CD4-positive, alpha-beta T cell (primary cell): ENCODE results near the gene CBL. TPM values are rescaled to one million over a fixed set of nuclear protein-coding genes. Genes with fewer than 3 reads are reported as not detected.

ENCODE experiments used
- ATAC-seq: fragments of 200-7000 bp; cut with Tn5 transposase; one replicate; pipeline ENCODE4 v1.10.0; 2022; ENCODE audit warnings: mild to moderate bottlenecking; ENCODE audit not compliant: poor library complexity
- CTCF ChIA-PET: fragments of 350-600 bp; sonication (Branson Sonifier 250); formaldehyde crosslinking; loops from one replicate; lab custom pipeline; 2021; ENCODE audit warnings: antibody characterized with exemption, inconsistent platforms; lab: Charles Lee
- POLR2A ChIA-PET: fragments of 350-600 bp; sonication (Branson Sonifier 250); formaldehyde crosslinking; loops from one replicate; lab custom pipeline; 2021; ENCODE audit warnings: antibody characterized with exemption, inconsistent platforms; lab: Charles Lee
- DNase-seq, 14 experiments: peaks; one replicate each; pipeline ENCODE4 v3.0.0-alpha.2; 2013 to 2020; ENCODE audit warnings: mixed read lengths in 2 of 14
- H3K27ac ChIP-seq, 2 donors: one replicate each; pipeline versions ENCODE4 v1.5.1 to v1.7.0; 2013; ENCODE audit warnings: low read length in 2 of 2, low read depth in 1 of 2, mild to moderate bottlenecking in 1 of 2
- H3K27me3 ChIP-seq, 2 experiments: 1 replicate in 1 of 2; 2 replicates in 1 of 2; pipeline versions ENCODE4 v1.6.1 to v1.7.0; 2013; ENCODE audit warnings: low read length in 2 of 2, control low read depth in 1 of 2, mild to moderate bottlenecking in 1 of 2, moderate library complexity in 1 of 2; ENCODE audit not compliant: insufficient read depth in 2 of 2, control insufficient read depth in 1 of 2
- H3K36me3 ChIP-seq: one replicate; pipeline ENCODE4 v1.6.1; 2013; ENCODE audit warnings: low read length, control low read depth; ENCODE audit not compliant: insufficient read depth
- H3K4me1 ChIP-seq: one replicate; pipeline ENCODE4 v1.6.1; 2013; ENCODE audit warnings: low read length, control low read depth; ENCODE audit not compliant: insufficient read depth
- H3K4me3 ChIP-seq: one replicate; pipeline ENCODE4 v1.5.1; 2013; ENCODE audit warnings: mild to moderate bottlenecking, low read length, moderate library complexity
- H3K9me3 ChIP-seq, 2 experiments: 1 replicate in 1 of 2; 2 replicates in 1 of 2; pipeline versions ENCODE4 v1.6.1 to v1.7.0; 2013; ENCODE audit warnings: low read length in 2 of 2, mild to moderate bottlenecking in 2 of 2, control low read depth in 1 of 2, moderate library complexity in 1 of 2; ENCODE audit not compliant: control insufficient read depth in 1 of 2, insufficient read depth in 1 of 2
- H3K27ac Mint-ChIP-seq: one replicate; pipeline ENCODE4 v1.8.0; 2020; ENCODE audit warnings: mixed read lengths
- H3K27me3 Mint-ChIP-seq: one replicate; pipeline ENCODE4 v1.8.0; 2021; ENCODE audit warnings: mixed read lengths
- H3K36me3 Mint-ChIP-seq: one replicate; pipeline ENCODE4 v1.8.0; 2021; ENCODE audit warnings: low read depth, mixed read lengths
- H3K4me1 Mint-ChIP-seq: one replicate; pipeline ENCODE4 v1.8.0; 2021; ENCODE audit warnings: low read depth, mixed read lengths
- H3K4me3 Mint-ChIP-seq: one replicate; pipeline ENCODE4 v1.8.0; 2020; ENCODE audit warnings: mild to moderate bottlenecking, mixed read lengths
- H3K9me3 Mint-ChIP-seq: one replicate; pipeline ENCODE4 v1.8.0; 2020; ENCODE audit warnings: mixed read lengths
- intact Hi-C, 2 experiments: fragments of 100-400 bp; cut with DNase I in 1 of 2; cut with micrococcal nuclease in 1 of 2; formaldehyde crosslinking; loops; one replicate each; pipeline versions ENCODE4 v1.15.1 to v1.9.0; 2023 to 2025; cut with DNase I, micrococcal nuclease
- total RNA-seq, 174 experiments: library from RNA in 2 of 174; stranded (reverse) in 2 of 174; gene quantifications; one replicate each; pipeline ENCODE4 v1.2.3 and lab custom pipeline; 2021 to 2026
- TF ChIP-seq, protein P1 (sequence below): fragments of 200-600 bp; IDR thresholded peaks from one replicate; pipeline ENCODE4 v1.8.0; 2022; ENCODE audit warnings: antibody characterized with exemption, mild to moderate bottlenecking

The CBL gene
- total RNA-seq, 2 experiments from 2014 or later, result 19.5 to 20.8 TPM

DNA sequence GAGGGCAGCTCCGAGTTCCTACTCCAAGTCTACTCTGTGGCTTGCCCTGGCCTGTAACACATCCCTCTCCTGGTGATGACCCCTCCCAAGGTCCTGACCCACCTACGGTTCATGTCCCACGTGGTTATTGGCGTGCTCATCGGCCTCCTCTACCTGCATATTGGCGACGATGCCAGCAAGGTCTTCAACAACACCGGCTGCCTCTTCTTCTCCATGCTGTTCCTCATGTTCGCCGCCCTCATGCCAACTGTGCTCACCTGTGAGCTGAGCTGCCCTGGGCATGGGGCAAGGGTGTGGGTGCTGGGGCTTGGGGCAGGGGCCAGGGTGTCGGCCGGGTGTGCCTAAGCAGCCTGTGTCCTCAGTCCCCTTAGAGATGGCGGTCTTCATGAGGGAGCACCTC, 47.7 kb upstream of the CBL start:
- Mint-ChIP-seq H3K36me3 (no peaks in the 10 kb centered on the region), H3K9me3 (no peaks in the 10 kb centered on the region), H3K4me3 (no peak overlapping the region), H3K4me1 (no peaks in the 10 kb centered on the region), H3K27me3 (peaks cover 10% of the 10 kb centered on the region), H3K27ac (no peak overlapping the region)
- peaks cover 0 to under 1% of the 10 kb centered on the region in 2 experiments for H3K27me3 ChIP-seq
- ChIA-PET CTCF (no interaction called here), POLR2A (no interaction called here)
- intact Hi-C loops, result no loop called here
- no peaks in the 10 kb centered on the region for H3K9me3 ChIP-seq
- H3K36me3 ChIP-seq, result no peaks in the 10 kb centered on the region
- H3K27ac ChIP-seq, result no peak overlapping the region
- TF ChIP-seq, protein P1, sequence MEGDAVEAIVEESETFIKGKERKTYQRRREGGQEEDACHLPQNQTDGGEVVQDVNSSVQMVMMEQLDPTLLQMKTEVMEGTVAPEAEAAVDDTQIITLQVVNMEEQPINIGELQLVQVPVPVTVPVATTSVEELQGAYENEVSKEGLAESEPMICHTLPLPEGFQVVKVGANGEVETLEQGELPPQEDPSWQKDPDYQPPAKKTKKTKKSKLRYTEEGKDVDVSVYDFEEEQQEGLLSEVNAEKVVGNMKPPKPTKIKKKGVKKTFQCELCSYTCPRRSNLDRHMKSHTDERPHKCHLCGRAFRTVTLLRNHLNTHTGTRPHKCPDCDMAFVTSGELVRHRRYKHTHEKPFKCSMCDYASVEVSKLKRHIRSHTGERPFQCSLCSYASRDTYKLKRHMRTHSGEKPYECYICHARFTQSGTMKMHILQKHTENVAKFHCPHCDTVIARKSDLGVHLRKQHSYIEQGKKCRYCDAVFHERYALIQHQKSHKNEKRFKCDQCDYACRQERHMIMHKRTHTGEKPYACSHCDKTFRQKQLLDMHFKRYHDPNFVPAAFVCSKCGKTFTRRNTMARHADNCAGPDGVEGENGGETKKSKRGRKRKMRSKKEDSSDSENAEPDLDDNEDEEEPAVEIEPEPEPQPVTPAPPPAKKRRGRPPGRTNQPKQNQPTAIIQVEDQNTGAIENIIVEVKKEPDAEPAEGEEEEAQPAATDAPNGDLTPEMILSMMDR, result no peak
- no peak for ATAC-seq
- no peaks in the 10 kb centered on the region for H3K4me1 ChIP-seq
- DNase-seq, result no peak
- no peak overlapping the region for H3K4me3 ChIP-seq

DNA sequence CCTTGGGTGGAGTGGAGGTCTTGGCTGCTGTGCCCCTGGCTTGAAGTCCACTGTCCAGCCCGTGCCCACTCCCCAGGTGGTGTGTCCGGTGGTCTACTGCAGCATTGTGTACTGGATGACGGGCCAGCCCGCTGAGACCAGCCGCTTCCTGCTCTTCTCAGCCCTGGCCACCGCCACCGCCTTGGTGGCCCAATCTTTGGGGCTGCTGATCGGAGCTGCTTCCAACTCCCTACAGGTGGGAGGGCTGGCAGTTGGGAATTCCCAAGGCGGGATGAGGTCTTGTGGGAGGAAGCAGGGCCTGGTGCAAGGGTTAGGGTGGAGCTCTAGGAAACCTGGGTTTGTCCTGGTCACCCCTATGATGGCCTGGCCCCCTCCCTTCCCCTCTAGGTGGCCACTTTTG, 46.0 kb upstream of the CBL start:
- no peaks in the 10 kb centered on the region for H3K36me3 ChIP-seq
- CTCF ChIA-PET, result no interaction called here
- Mint-ChIP-seq H3K4me3 (no peak overlapping the region), H3K27me3 (peaks cover 5% of the 10 kb centered on the region), H3K9me3 (no peaks in the 10 kb centered on the region), H3K4me1 (no peaks in the 10 kb centered on the region), H3K27ac (no peak overlapping the region), H3K36me3 (no peaks in the 10 kb centered on the region)
- no peaks in the 10 kb centered on the region for H3K9me3 ChIP-seq
- H3K27ac ChIP-seq, result no peak overlapping the region
- intact Hi-C loops, result no loop called here
- POLR2A ChIA-PET, result no interaction called here
- H3K4me1 ChIP-seq, result no peaks in the 10 kb centered on the region
- no peak overlapping the region for H3K4me3 ChIP-seq
- H3K27me3 ChIP-seq, result no peaks in the 10 kb centered on the region
- ATAC-seq (no peak), DNase-seq (no peak)
- TF ChIP-seq, protein P1, result no peak

DNA sequence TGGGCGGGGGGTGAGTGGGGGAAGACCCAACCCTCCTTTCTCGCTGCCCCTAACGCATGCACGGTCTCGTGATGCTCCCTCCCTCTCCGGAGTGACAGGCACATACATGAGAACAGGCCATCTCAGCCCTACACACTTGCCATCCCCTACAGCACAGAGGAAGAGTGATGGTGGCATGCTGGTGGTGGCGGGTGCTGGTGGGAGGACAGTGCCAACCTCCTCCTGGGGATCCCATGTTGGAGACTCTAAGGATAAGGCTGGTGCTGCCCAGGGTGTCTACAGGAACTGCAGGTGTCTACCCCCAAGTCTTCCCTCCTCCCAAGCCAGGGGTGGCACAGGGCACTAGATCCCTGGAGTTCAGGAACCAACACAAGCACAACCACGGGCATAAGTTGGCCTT, 44.3 kb upstream of the CBL start:
- Mint-ChIP-seq H3K27me3 (no peaks in the 10 kb centered on the region), H3K4me3 (no peak overlapping the region), H3K27ac (no peak overlapping the region), H3K36me3 (no peaks in the 10 kb centered on the region), H3K4me1 (no peaks in the 10 kb centered on the region), H3K9me3 (no peaks in the 10 kb centered on the region)
- POLR2A ChIA-PET, result no interaction called here
- Histone ChIP-seq H3K9me3 (no peaks in the 10 kb centered on the region), H3K27ac (no peak overlapping the region), H3K4me3 (no peak overlapping the region), H3K4me1 (no peaks in the 10 kb centered on the region), H3K27me3 (no peaks in the 10 kb centered on the region), H3K36me3 (no peaks in the 10 kb centered on the region)
- TF ChIP-seq, protein P1, result no peak
- CTCF ChIA-PET, result no interaction called here
- no peak for ATAC-seq
- intact Hi-C loops, result no loop called here
- no peak for DNase-seq
